Muscle of arm (tissue), 12 donors: ENCODE measurements around the gene BPIFA1. TPM values are rescaled to one million over a fixed set of nuclear protein-coding genes. Genes with fewer than 3 reads are reported as not detected.
A peak's percentile ranks its signal among the peaks of the same experiment; 100 is the strongest.

Experiments
- DNase-seq: peaks from one replicate; pipeline ENCODE4 v3.0.0-alpha.2; 2013
- polyA plus RNA-seq, 12 donors: library from polyadenylated mRNA; unstranded; fragments of 120-200 nt; gene quantifications; one replicate each; pipeline ENCODE4 v1.2.1, GENCODE V29; 2013; ENCODE audit not compliant: insufficient read length in 12 of 12

Gene BPIFA1
- polyA plus RNA-seq, 12 donors = not detected

DNA sequence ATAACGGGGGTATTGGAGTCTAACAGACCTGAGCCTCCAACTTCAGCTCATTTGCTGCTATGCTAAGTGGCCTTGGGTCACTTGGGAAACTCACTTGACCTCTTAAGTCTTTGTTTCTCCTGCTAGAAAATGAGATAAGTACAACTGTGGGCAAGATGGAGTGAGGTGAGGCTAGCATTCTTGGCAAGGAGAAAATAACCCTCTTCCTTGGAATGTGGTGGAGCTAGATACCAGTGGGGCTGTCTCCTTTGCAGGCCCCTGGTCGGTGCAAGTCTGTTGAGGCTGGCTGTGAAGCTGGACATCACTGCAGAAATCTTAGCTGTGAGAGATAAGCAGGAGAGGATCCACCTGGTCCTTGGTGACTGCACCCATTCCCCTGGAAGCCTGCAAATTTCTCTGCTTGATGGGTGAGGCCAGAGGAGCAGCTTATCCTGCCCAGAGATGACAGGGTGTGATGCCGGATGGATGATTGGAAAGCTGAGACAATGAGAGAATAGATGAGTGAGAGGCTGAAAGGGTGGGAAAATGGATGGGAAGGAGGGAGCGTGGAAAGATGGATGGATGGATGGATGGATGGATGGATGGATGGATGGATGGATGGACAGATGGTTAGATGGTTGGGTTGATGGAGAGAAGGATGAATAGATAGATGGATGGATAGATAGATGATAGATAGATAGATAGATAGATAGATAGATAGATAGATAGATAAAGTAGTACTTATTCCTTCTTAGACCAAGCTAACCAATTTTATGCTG, 4.4 kb downstream of the BPIFA1 start:
- DNase-seq = no peak

GRCh38 chr20:33240923-33241322, 5.1 kb downstream of the BPIFA1 start:
- DNase-seq = no peak

DNA sequence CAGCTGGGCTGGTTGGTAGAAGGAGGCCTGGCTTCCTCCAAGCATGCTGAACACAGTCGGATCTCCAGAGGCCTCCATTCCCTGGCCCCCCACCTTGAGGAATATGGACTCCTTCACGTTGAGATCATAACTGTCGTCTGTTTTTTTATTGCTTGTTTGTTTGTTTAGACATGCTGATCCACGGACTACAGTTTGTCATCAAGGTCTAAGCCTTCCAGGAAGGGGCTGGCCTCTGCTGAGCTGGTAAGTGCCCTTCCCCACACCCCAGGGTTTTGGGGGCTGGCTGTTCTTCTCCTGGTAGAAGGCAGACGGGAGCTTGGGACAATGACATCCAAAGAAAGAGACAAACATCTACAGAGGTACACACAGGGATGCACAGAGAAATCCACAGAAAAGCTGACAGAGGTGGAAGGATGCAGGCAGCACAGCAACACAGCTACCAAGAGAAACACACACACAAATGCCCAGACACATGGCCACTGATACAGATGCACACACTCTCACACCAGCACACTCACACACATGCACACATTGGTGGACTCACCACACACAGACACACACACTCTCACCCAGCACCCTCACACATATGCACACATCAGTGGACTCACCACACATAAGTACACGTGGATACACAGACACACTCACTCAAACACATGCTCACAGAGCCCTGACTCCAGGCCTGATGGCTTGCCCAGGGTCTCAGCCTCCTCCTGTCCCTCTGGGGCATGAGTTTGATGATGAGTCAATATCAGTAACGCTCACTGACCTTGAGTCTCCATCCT, 6.7 kb downstream of the BPIFA1 start:
- DNase-seq = no peak

- DNase-seq = no peak
Measured at GRCh38 chr20:33246077-33246476, 10.3 kb downstream of the BPIFA1 start.

GRCh38 chr20:33249456-33249855, 13.7 kb downstream of the BPIFA1 start:
- no peak for DNase-seq

DNA sequence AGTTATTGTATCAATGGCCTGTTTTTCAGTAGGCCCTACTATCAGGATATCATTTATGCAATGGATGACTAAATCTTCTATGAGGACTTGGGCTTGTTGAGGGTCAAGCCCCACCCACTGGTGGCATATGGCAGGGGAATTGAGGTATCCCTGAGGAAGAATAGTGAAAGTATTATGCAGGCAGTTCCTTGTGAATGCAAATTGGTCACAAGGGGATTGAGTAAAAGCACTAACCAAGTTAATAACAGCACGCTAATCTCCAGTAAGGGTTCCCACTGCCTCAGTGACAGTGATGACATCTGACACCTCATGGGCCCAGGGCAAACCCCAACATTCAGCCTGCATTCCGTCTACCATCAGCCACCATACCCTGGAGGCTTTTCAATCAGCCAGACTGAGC, 14.9 kb downstream of the BPIFA1 start:
- DNase-seq = no peak

DNA sequence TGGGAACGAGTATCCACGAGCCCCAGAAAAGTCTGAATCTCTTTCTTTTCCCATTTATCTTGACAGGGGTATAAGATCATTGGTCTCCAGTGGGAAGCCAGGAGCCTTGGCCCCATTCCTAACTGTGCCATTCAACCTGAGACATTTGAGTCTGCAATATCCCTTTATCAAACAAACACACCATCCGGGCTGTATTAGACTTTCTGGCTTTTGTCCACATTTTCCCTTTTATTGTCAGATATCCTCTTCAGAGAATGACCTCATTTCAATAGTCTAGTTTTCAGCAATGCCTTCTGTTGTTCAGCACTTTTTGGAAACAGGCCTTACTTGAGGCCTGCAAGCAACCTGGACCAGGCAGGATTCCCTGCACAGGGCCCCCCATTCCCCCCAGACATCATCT, 15.7 kb downstream of the BPIFA1 start:
- DNase-seq = no peak

DNA sequence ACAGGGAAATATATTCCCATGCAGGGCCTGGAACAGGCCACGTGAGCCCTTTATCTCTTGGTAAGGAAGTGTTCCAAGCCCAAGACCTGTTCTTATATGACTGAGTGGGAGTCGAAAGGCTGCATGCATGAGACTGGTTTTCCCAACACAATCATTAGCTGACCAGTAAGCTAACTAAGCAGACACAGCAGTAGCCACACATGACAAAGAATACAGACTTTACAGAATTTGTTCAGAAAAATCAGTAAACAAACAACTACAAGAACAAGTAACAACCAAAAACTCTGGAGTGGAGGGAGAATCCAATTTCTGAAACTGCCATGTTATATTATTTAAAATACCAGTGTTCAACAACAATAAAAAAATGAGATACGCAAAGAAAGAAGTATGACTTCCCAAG, 16.7 kb downstream of the BPIFA1 start:
- no peak for DNase-seq

DNA sequence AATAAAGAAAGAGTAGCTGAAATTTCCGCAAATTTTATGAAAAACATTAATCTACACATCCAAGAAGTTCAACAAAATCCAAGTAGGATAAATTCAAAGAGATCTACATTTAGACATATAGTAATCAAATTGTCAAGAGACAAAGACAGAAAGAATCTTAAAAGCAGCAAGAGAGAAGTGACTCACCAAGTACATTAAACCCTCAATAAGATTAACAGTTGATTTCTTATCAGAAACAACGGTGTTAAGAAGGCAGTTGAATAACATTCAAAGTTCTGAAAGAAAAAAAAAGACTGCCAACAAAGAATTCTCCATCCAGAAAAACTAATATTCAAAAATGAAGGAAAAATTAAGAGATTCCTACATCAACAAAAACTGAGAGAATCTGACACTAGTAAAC, 19.2 kb downstream of the BPIFA1 start:
- no peak for DNase-seq

GRCh38 chr20:33257237-33257636, 21.4 kb downstream of the BPIFA1 start:
- DNase-seq = no peak

GRCh38 chr20:33259371-33259770, 23.6 kb downstream of the BPIFA1 start:
- no peak for DNase-seq

DNA sequence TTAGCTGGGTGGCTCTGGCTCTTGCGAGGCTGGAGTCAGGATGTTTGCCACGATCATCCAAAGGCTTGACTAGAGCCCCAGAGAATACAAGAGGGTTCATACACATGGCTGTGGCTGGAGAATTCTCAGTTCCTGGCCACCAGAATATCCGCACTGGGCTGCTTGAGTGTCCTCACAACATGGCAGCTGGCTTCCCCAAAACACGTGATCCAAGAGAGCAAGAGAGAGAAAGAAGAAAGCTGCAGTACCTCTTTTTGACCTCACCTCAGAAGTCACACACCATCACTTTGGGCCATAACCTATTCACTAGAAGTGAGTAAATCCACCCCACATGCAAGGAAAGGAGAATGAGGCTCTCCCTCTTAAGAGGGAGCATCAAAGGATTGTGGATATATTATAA, 25.7 kb downstream of the BPIFA1 start:
- DNase-seq = no peak

DNA sequence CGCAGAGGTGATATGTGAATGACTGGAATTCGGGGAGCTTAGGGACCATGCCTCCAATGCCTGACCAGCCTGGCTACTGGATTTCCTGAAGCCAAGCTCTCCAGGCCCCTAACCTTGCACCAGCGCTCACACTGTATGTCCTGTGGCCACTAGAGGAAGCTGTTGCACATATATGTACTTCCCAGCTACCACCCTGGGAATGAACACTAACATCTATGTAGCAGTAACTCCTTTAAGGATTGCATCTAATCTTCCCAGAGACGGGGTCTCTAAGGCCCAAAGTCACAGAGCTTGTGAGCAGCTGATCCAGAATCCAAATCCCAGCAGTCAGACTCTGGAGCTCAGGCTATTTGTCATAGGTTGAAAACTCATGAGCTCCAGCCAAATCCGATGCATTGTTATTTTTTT, 26.9 kb downstream of the BPIFA1 start:
- DNase-seq = peak; percentile 55

DNA sequence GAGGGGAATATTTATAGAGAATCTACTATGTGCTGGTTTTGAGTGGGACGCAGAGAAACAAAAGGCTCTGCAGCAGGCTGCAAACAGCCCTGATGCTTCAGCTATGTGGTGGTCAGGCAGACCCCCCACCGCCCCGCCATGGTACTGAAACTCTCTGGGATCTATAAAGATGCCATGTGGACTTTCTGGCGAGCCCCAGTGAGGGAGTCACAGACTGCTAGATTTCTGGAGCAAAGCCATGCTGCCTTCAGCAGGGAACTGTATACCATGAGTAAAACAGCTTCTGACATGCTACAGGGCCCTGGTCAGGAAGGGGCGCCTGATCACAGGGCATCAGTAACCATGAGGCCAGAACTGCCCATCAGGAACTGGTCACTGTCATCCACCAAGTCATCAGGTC, 28.0 kb downstream of the BPIFA1 start:
- DNase-seq = no peak

DNA sequence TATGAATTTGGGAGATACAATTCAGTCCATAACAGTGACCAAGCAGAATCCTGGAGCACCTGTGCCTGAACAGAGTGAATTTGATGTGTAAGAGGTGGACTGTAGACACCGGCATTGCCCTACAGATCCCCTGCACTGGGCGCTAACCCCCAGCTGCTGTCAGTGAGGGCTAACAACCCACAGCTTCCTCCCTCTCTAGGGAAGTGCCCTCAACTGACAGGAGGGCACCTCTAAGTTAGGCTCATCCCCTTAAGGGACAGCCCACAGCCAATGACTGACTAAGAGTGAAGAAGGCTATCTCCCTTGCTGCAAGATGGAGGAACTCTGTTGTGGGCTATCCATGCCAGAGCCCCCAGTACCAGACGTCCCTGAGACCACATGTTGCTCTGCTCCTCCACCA, 31.9 kb downstream of the BPIFA1 start:
- DNase-seq = no peak

GRCh38 chr20:33272155-33272873, 36.5 kb downstream of the BPIFA1 start:
- no peak for DNase-seq

DNA sequence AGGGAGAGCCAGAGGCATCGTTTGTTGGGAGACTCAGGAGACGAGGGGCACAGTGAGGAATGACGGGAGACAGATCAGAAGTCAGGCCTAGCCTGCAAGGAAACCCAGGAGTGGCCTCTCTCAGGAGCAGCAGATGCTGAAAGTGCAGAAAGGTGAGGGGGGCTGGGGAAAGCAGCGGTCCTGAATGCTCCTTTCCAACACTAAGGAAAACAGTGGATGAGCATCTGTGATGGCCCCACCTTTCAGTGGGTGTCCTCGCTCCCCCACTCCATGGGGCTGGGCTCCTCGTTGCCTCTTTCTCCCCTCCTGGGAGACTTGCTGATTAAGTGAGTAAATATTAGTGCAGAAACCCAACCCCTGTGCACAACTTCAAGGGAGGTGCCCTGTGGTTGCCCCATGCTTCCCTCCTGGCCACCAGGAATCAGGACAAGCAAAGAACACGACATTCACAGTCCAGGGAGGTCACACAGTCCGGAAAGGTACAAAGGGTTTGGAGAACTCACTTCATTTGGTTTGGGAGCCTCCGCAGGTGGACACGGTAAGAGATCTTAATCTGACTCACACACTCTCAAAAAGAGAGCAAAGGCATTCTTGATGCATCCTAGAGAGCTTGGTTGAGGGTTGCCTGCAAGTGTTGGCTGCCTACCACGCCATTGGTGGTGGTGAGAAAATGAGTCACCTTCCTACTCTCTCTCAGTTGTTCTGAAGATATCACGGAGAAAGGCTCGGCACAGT, 37.5 kb downstream of the BPIFA1 start:
- no peak for DNase-seq

DNA sequence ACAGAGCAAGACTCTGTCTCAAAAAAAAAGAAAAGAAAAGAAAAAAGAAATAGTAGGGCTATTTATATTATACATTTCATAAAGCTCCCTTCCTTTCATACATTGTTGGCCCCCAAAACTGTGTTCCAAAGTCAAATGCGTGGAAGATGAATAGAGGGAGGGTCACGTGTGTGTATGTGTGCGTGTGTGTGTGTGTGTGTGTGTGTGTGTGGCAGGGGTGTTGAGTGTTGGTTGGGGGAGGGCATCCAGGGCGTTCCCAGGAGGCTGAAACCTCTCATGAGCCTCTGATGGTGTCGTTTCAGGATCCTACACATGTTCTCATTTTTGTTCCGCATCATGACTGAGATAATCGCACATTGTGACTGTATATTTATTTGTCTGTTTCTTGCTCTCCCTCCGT, 39.4 kb downstream of the BPIFA1 start:
- no peak for DNase-seq

DNA sequence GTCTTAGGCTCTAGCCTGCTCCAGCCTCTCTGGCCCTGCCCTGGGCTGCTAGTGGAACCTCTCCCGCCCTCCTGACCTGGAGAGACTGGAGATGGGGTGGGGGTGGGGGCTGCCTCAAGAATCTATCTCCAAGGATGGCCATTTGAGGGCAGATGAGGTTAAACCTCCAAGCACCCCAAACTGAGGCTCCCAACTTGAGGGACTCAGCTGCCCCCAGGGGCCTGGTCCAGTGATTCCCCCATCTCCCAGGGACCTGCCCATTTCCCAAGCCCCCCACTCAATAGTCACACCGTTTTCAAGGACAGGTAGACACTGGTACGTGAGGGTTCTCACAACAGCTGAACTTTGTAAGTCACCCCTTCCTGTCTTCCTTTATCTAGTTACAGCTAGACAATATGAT, 40.1 kb downstream of the BPIFA1 start:
- DNase-seq = no peak

- DNase-seq = no peak
Measured at GRCh38 chr20:33276303-33277113, 40.7 kb downstream of the BPIFA1 start.
